H9 (cell line): ENCODE measurements around the gene CACNB2. TPM values are rescaled to one million over a fixed set of nuclear protein-coding genes. Genes with fewer than 3 reads are reported as not detected.

Experiments
- DNase-seq: peaks from one replicate; pipeline ENCODE4 v3.0.0-alpha.2; 2017
- H2AFZ ChIP-seq: one replicate; pipeline ENCODE4 v1.6.1; 2013; ENCODE audit warnings: mild to moderate bottlenecking, low read length, control low read depth, moderate library complexity
- H2AK5ac ChIP-seq: 2 replicates; pipeline ENCODE4 v1.6.1; 2013; ENCODE audit warnings: low read length, control low read depth, mixed read lengths; ENCODE audit not compliant: insufficient read length
- H2BK120ac ChIP-seq: one replicate; pipeline ENCODE4 v1.6.1; 2013; ENCODE audit warnings: low read depth, mild to moderate bottlenecking, low read length, control low read depth, inconsistent platforms; ENCODE audit not compliant: poor library complexity, severe bottlenecking
- H2BK12ac ChIP-seq: 2 replicates; pipeline ENCODE4 v1.6.1; 2013; ENCODE audit warnings: low read length, control low read depth, mixed read lengths, low read depth; ENCODE audit not compliant: insufficient read length
- H2BK15ac ChIP-seq: 2 replicates; pipeline ENCODE4 v1.6.1; 2013; ENCODE audit warnings: low read depth, low read length, control low read depth
- H2BK20ac ChIP-seq: one replicate; pipeline ENCODE4 v1.6.1; 2013; ENCODE audit warnings: low read depth, mild to moderate bottlenecking, low read length, control low read depth, inconsistent platforms; ENCODE audit not compliant: poor library complexity, severe bottlenecking
- H2BK5ac ChIP-seq: 2 replicates; pipeline ENCODE4 v1.6.1; 2013; ENCODE audit warnings: low read length, control low read depth, mixed read lengths; ENCODE audit not compliant: insufficient read length
- H3K14ac ChIP-seq: 2 replicates; pipeline ENCODE4 v1.6.1; 2013; ENCODE audit warnings: low read length, control low read depth; ENCODE audit not compliant: insufficient read depth
- H3K18ac ChIP-seq: 2 replicates; pipeline ENCODE4 v1.6.1; 2013; ENCODE audit warnings: low read depth, mild to moderate bottlenecking, mixed read lengths, low read length, control low read depth; ENCODE audit not compliant: insufficient read length
- H3K23ac ChIP-seq: 2 replicates; pipeline ENCODE4 v1.6.1; 2013; ENCODE audit warnings: low read length, control low read depth, mixed read lengths, low read depth; ENCODE audit not compliant: insufficient read length
- H3K23me2 ChIP-seq: 2 replicates; pipeline ENCODE4 v1.6.1; 2013; ENCODE audit warnings: low read depth, mild to moderate bottlenecking, mixed read lengths, low read length, control low read depth; ENCODE audit not compliant: insufficient read length, poor library complexity, severe bottlenecking
- H3K27ac ChIP-seq: 2 replicates; pipeline ENCODE4 v1.5.1; 2013; ENCODE audit warnings: low read length, control low read depth, mixed read lengths, low read depth; ENCODE audit not compliant: insufficient read length
- H3K27me3 ChIP-seq: 2 replicates; pipeline ENCODE4 v1.6.1; 2013; ENCODE audit warnings: low read length, control low read depth, inconsistent platforms; ENCODE audit not compliant: insufficient read depth
- H3K4ac ChIP-seq: 2 replicates; pipeline ENCODE4 v1.6.1; 2013; ENCODE audit warnings: low read depth, mild to moderate bottlenecking, control low read depth, inconsistent platforms, low read length, moderate library complexity
- H3K4me1 ChIP-seq: 2 replicates; pipeline ENCODE4 v1.6.1; 2013; ENCODE audit warnings: low read length, control low read depth, inconsistent platforms; ENCODE audit not compliant: insufficient read depth
- H3K4me2 ChIP-seq: 2 replicates; pipeline ENCODE4 v1.6.1; 2013; ENCODE audit warnings: low read length, control low read depth, mixed read lengths; ENCODE audit not compliant: insufficient read length, insufficient read depth
- H3K56ac ChIP-seq: 2 replicates; pipeline ENCODE4 v1.6.1; 2013; ENCODE audit warnings: low read depth, mild to moderate bottlenecking, mixed read lengths, low read length, control low read depth; ENCODE audit not compliant: insufficient read length
- H3K79me1 ChIP-seq: 2 replicates; pipeline ENCODE4 v1.6.1; 2013; ENCODE audit warnings: low read depth, mild to moderate bottlenecking, moderate library complexity, low read length, control low read depth, inconsistent platforms; ENCODE audit not compliant: insufficient read depth, poor library complexity, severe bottlenecking
- H3K79me2 ChIP-seq: 2 replicates; pipeline ENCODE4 v1.6.1; 2013; ENCODE audit warnings: low read length, control low read depth, inconsistent platforms; ENCODE audit not compliant: insufficient read depth
- H3K9ac ChIP-seq: 2 replicates; pipeline ENCODE4 v1.6.1; 2013; ENCODE audit warnings: low read length, control low read depth, mixed read lengths; ENCODE audit not compliant: insufficient read length; ENCODE audit errors: extremely low read depth
- H3K9me3 ChIP-seq: one replicate; pipeline ENCODE4 v1.6.1; 2013; ENCODE audit warnings: low read depth, low read length, inconsistent platforms; ENCODE audit not compliant: control insufficient read depth
- H3T11ph ChIP-seq: one replicate; pipeline ENCODE4 v1.6.1; 2013; ENCODE audit warnings: mild to moderate bottlenecking, low read length, control low read depth, inconsistent platforms
- H4K20me1 ChIP-seq: one replicate; pipeline ENCODE4 v1.6.1; 2013; ENCODE audit not compliant: control insufficient read depth, insufficient read length, insufficient read depth
- H4K5ac ChIP-seq: 2 replicates; pipeline ENCODE4 v1.6.1; 2013; ENCODE audit warnings: low read depth, mild to moderate bottlenecking, mixed read lengths, low read length, control low read depth; ENCODE audit not compliant: insufficient read length
- H4K8ac ChIP-seq: replicated peaks from 2 replicates; pipeline ENCODE4 v1.6.1; 2013; ENCODE audit warnings: low read length, control low read depth, mixed read lengths, low read depth; ENCODE audit not compliant: insufficient read length
- H4K91ac ChIP-seq: 2 replicates; pipeline ENCODE4 v1.6.1; 2013; ENCODE audit warnings: low read depth, mild to moderate bottlenecking, moderate library complexity, mixed read lengths, low read length, control low read depth; ENCODE audit not compliant: insufficient read length
- H3K27ac Mint-ChIP-seq, 3 experiments: 2 replicates in 2 of 3; 3 replicates in 1 of 3; pipeline ENCODE4 v1.8.0; 2020 to 2021; ENCODE audit warnings: mixed read lengths in 3 of 3, mild to moderate bottlenecking in 1 of 3, moderate library complexity in 1 of 3
- H3K27me3 Mint-ChIP-seq: 2 replicates; pipeline ENCODE4 v1.8.0; 2021; ENCODE audit warnings: low read depth, mild to moderate bottlenecking, moderate library complexity, mixed read lengths
- H3K36me3 Mint-ChIP-seq, 3 experiments: 2 replicates in 2 of 3; 3 replicates in 1 of 3; pipeline ENCODE4 v1.8.0; 2020 to 2021; ENCODE audit warnings: low read depth in 3 of 3, mixed read lengths in 3 of 3; ENCODE audit not compliant: insufficient read depth in 1 of 3
- H3K4me1 Mint-ChIP-seq, 2 experiments: 2 replicates each; pipeline ENCODE4 v1.8.0; 2020; ENCODE audit warnings: mixed read lengths in 2 of 2
- H3K4me3 Mint-ChIP-seq, 2 experiments: 2 replicates in 1 of 2; 3 replicates in 1 of 2; pipeline ENCODE4 v1.8.0; 2020 to 2021; ENCODE audit warnings: mild to moderate bottlenecking in 2 of 2, mixed read lengths in 2 of 2, moderate library complexity in 1 of 2
- H3K9me3 Mint-ChIP-seq, 2 experiments: 2 replicates in 1 of 2; 3 replicates in 1 of 2; pipeline ENCODE4 v1.8.0; 2020; ENCODE audit warnings: mild to moderate bottlenecking in 2 of 2, mixed read lengths in 2 of 2, moderate library complexity in 1 of 2
- WGBS: extraction: QIAGEN DNeasy Blood & Tissue Kit; methylation state at CpG from one replicate; pipeline ENCODE4 v1.1.7; 2013; ENCODE audit warnings: missing lambda C conversion rate, low lambda C conversion rate, mixed read lengths; ENCODE audit not compliant: insufficient read length; ENCODE audit errors: extremely low coverage; 5-methylcytosine and 5-hydroxymethylcytosine counted together
- total RNA-seq: library from RNA; stranded (reverse); gene quantifications from 2 replicates; pipeline ENCODE4 v1.2.1, GENCODE V29; 2021
- TF ChIP-seq, protein P1 (sequence below): fragments of 200-600 bp; sonication (generic); conservative IDR thresholded peaks from 3 replicates; pipeline ENCODE4 v1.8.0; 2021; ENCODE audit warnings: antibody characterized with exemption, mild to moderate bottlenecking

The CACNB2 gene
- total RNA-seq, 1 experiment from 2014 or later, result 2.6 TPM

- Mint-ChIP-seq H3K4me3 (0 out of 5 replicates have a peak overlapping the region, but pooled peaks of 1 of the 2 experiments have one; percentile 10), H3K27ac (peak overlapping the region in 2 of 3 experiments; percentile 15 to 20; a peak in 2 of 7 replicates), H3K27me3 (no peaks in the 10 kb centered on the region), H3K36me3 (peaks cover 0 to 1% (median 0%) of the 10 kb centered on the region in 3 experiments; a peak in 1 of 7 replicates), H3K4me1 (peaks cover 14 to 21% of the 10 kb centered on the region in 2 experiments), H3K9me3 (no peaks in the 10 kb centered on the region; a peak in 2 of 5 replicates)
- no peak overlapping the region for H4K91ac ChIP-seq
- H2AK5ac ChIP-seq, result no peak overlapping the region
- no peaks in the 10 kb centered on the region for H4K20me1 ChIP-seq
- no peak overlapping the region for H3K14ac ChIP-seq
- no peak overlapping the region for H2BK20ac ChIP-seq
- H3T11ph ChIP-seq, result no peak overlapping the region
- no peaks in the 10 kb centered on the region for H3K79me1 ChIP-seq
- no peak overlapping the region for H2BK5ac ChIP-seq
- H2BK12ac ChIP-seq, result no peak overlapping the region
- no peak overlapping the region for H4K8ac ChIP-seq
- H3K4ac ChIP-seq, result no peak overlapping the region
- no peaks in the 10 kb centered on the region for H3K9me3 ChIP-seq
- no peak overlapping the region for H2AFZ ChIP-seq
- no peaks in the 10 kb centered on the region for H3K79me2 ChIP-seq
- no peak overlapping the region for H3K9ac ChIP-seq
- H2BK120ac ChIP-seq, result no peak overlapping the region
- no peak overlapping the region for H2BK15ac ChIP-seq
- H3K23ac ChIP-seq, result no peak overlapping the region
- no peaks in the 10 kb centered on the region for H3K23me2 ChIP-seq
- no peaks in the 10 kb centered on the region for H3K27me3 ChIP-seq
- peaks cover 3% of the 10 kb centered on the region; the same call in 1 of the 2 replicates for H3K4me1 ChIP-seq
- no peak for DNase-seq
- H3K27ac ChIP-seq, result no peak overlapping the region
- no peak overlapping the region for H3K4me2 ChIP-seq
- TF ChIP-seq, protein P1, sequence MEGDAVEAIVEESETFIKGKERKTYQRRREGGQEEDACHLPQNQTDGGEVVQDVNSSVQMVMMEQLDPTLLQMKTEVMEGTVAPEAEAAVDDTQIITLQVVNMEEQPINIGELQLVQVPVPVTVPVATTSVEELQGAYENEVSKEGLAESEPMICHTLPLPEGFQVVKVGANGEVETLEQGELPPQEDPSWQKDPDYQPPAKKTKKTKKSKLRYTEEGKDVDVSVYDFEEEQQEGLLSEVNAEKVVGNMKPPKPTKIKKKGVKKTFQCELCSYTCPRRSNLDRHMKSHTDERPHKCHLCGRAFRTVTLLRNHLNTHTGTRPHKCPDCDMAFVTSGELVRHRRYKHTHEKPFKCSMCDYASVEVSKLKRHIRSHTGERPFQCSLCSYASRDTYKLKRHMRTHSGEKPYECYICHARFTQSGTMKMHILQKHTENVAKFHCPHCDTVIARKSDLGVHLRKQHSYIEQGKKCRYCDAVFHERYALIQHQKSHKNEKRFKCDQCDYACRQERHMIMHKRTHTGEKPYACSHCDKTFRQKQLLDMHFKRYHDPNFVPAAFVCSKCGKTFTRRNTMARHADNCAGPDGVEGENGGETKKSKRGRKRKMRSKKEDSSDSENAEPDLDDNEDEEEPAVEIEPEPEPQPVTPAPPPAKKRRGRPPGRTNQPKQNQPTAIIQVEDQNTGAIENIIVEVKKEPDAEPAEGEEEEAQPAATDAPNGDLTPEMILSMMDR, result no peak
- no peak overlapping the region for H4K5ac ChIP-seq
- no peak overlapping the region for H3K56ac ChIP-seq
- no peak overlapping the region for H3K18ac ChIP-seq
- WGBS, result no CpG with 5 or more reads among the region's 15 CpGs
Measured at GRCh38 chr10:18261063-18261610, 120.9 kb downstream of the CACNB2 start.
